Progenitor cell of endocrine pancreas (in vitro differentiated cells): ENCODE data around the gene GALR2. TPM values are rescaled to one million over a fixed set of nuclear protein-coding genes. Genes with fewer than 3 reads are reported as not detected.

Experiments used
- DNase-seq: peaks from one replicate; pipeline ENCODE4 v3.0.0; 2021; ENCODE audit warnings: low spot score; ENCODE audit not compliant: unreplicated experiment
- H3K27ac Mint-ChIP-seq: 2 replicates; pipeline ENCODE4 v1.8.0; 2021; ENCODE audit warnings: mild to moderate bottlenecking, moderate library complexity, mixed read lengths
- H3K27me3 Mint-ChIP-seq: 2 replicates; pipeline ENCODE4 v1.8.0; 2021; ENCODE audit warnings: mixed read lengths
- H3K36me3 Mint-ChIP-seq: 2 replicates; pipeline ENCODE4 v1.8.0; 2022; ENCODE audit warnings: mixed read lengths; ENCODE audit not compliant: insufficient read depth
- H3K4me1 Mint-ChIP-seq: 2 replicates; pipeline ENCODE4 v1.8.0; 2021; ENCODE audit warnings: low read depth, mixed read lengths
- H3K4me3 Mint-ChIP-seq: 2 replicates; pipeline ENCODE4 v1.8.0; 2021; ENCODE audit warnings: low read depth, mild to moderate bottlenecking, moderate library complexity, mixed read lengths
- H3K9me3 Mint-ChIP-seq: 2 replicates; pipeline ENCODE4 v1.8.0; 2021; ENCODE audit warnings: low read depth, mixed read lengths
- CTCF ChIP-seq: fragments of 200-600 bp; sonication (generic); IDR thresholded peaks from one replicate; pipeline ENCODE4 v1.5.0; 2021; ENCODE audit warnings: antibody characterized with exemption, mild to moderate bottlenecking; ENCODE audit not compliant: unreplicated experiment
- microRNA-seq: library from miRNA; unstranded; fragments of <30 nt; microRNA quantifications from one replicate; pipeline ENCODE4 v1.1.0, GENCODE V29; 2020; ENCODE audit warnings: borderline number of aligned reads; ENCODE audit not compliant: unreplicated experiment
- total RNA-seq: library from RNA; stranded (reverse); gene quantifications from 2 replicates; pipeline ENCODE4 v1.2.1, GENCODE V29; 2021

The GALR2 gene
- total RNA-seq, 1 donor from 2014 or later: 1.0 TPM

GRCh38 chr17:76124582-76125390, 50.2 kb downstream of the GALR2 start:
- no peaks in the 10 kb centered on the region for H3K9me3 Mint-ChIP-seq
- no peak for DNase-seq
- no peak overlapping the region for H3K4me3 Mint-ChIP-seq
- no peak overlapping the region for H3K27ac Mint-ChIP-seq
- peaks cover 13% of the 10 kb centered on the region for H3K4me1 Mint-ChIP-seq
- peak; percentile 38 for TF ChIP-seq CTCF
- no peaks in the 10 kb centered on the region for H3K36me3 Mint-ChIP-seq
- no peaks in the 10 kb centered on the region for H3K27me3 Mint-ChIP-seq

GRCh38 chr17:76125391-76125675, 50.8 kb downstream of the GALR2 start:
- Mint-ChIP-seq H3K27me3 (no peaks in the 10 kb centered on the region), H3K4me1 (peaks cover 13% of the 10 kb centered on the region), H3K9me3 (no peaks in the 10 kb centered on the region), H3K27ac (no peak overlapping the region), H3K4me3 (no peak overlapping the region), H3K36me3 (no peaks in the 10 kb centered on the region)
- DNase-seq: no peak
- no peak for TF ChIP-seq CTCF

GRCh38 chr17:76125922-76126321, 51.3 kb downstream of the GALR2 start:
- Mint-ChIP-seq H3K4me3 (no peak overlapping the region), H3K9me3 (no peaks in the 10 kb centered on the region), H3K27ac (no peak overlapping the region), H3K27me3 (no peaks in the 10 kb centered on the region), H3K4me1 (peaks cover 16% of the 10 kb centered on the region), H3K36me3 (no peaks in the 10 kb centered on the region)
- no peak for DNase-seq
- TF ChIP-seq CTCF: no peak

Small RNA genes within 50 kb of the gene (microRNA-seq; reads per million reads assigned to microRNA genes)
- gene MIR6868: 21.5 reads per million, percentile 31 among the genes with 10 or more reads in this experiment

Other genes with a start within 250 kb of the GALR2 start
- 2.7 and 3.1 TPM in 2 replicates for gene UNC13D, start 230.4 kb upstream of the GALR2 start, total RNA-seq
- 47.9 and 57.7 TPM in 2 replicates for gene WBP2, start 219.4 kb upstream of the GALR2 start, total RNA-seq
- 0.42 and 1.0 TPM in 2 replicates for gene TRIM47, start 196.2 kb upstream of the GALR2 start, total RNA-seq
- gene TRIM65, start 177.8 kb upstream of the GALR2 start, total RNA-seq: 13.9 and 17.1 TPM in 2 replicates
- gene MRPL38, start 169.9 kb upstream of the GALR2 start, total RNA-seq: 82.7 and 94.0 TPM in 2 replicates
- 24.8 and 29.9 TPM in 2 replicates for gene FBF1, start 133.7 kb upstream of the GALR2 start, total RNA-seq
- 54.6 and 54.7 TPM in 2 replicates for gene ACOX1, start 95.6 kb upstream of the GALR2 start, total RNA-seq
- gene TEN1, start 95.5 kb upstream of the GALR2 start, total RNA-seq: 19.8 and 23.9 TPM in 2 replicates
- 17.0 and 21.6 TPM in 2 replicates for gene CDK3, start 73.9 kb upstream of the GALR2 start, total RNA-seq
- 0.05 TPM in 1 of 2 replicates, not detected in the other for gene EVPL, start 47.5 kb upstream of the GALR2 start, total RNA-seq
- 74.9 and 79.4 TPM in 2 replicates for gene SRP68, start 2.3 kb upstream of the GALR2 start, total RNA-seq
- gene ZACN, start 4.4 kb downstream of the GALR2 start, total RNA-seq: 0.36 and 0.96 TPM in 2 replicates
- gene EXOC7, start 29.0 kb downstream of the GALR2 start, total RNA-seq: 354 and 364 TPM in 2 replicates
- 18.6 and 19.0 TPM in 2 replicates for gene FOXJ1, start 66.5 kb downstream of the GALR2 start, total RNA-seq
- 43.5 and 45.9 TPM in 2 replicates for gene RNF157, start 165.7 kb downstream of the GALR2 start, total RNA-seq
- 31.2 and 36.3 TPM in 2 replicates for gene UBALD2, start 190.6 kb downstream of the GALR2 start, total RNA-seq
- 16.0 and 18.5 TPM in 2 replicates for gene QRICH2, start 233.5 kb downstream of the GALR2 start, total RNA-seq